Measurements from ENCODE around the gene TRDMT1.

DNA sequence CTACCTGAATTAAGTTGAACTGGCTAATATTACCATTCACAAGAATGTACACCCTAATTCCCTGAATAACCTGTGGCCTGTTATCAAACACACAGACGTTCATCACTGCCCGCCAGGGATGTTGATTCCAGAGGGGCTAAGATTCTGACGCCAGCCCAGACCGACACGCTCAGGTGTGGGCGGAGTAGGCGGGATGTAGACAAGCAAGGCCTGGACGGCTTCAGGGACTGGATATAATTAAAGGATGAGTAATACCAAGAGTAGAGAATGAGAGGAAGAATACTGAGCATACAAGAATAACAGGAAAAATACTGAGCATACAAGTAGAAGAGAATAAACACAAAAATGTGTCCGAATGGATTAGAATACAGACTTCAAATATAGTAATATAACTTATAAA, 100.9 kb downstream of the TRDMT1 start:
- no peak for TF ChIP-seq GATA3 (IDR thresholded peaks at IDR 0.05; ENCODE audit: low read depth, low read length)
- TF ChIP-seq GATA2 (IDR thresholded peaks at IDR 0.05; ENCODE audit: low read depth, low read length), result no peak

Measured in SH-SY5Y (cell line).